Stimulated activated CD8-positive, alpha-beta memory T cell treated with anti-CD3 and anti-CD28 coated beads, Interleukin-12 subunit alpha, Interleukin-12 subunit beta, amount 100 ng/mL, for 4 hours (primary cell): ENCODE results near the gene TIAM2.
"Not testable (repeated sequence)": the region's sequence is repeated elsewhere in the genome, so short reads cannot be mapped to it uniquely, and the experiment has no call there.

ENCODE experiments used
- DNase-seq: peaks from one replicate; pipeline ENCODE4 v3.0.0-alpha.2; 2020; ENCODE audit warnings: low read depth

Gene TIAM2

GRCh38 chr6:154995254-154996015 lies at the start of gene TIAM2:
TSS of gene TIAM2 (plus strand) at chr6:154995315. CDS start at chr6:155129224, 133,909 bp downstream.
- peak; percentile 2 for DNase-seq

- no peak for DNase-seq
These were observed 44.2 kb upstream of the TIAM2 start for GRCh38 chr6:154950979-154951344.

GRCh38 chr6:154951345-154952200 lies 43.5 kb upstream of the TIAM2 start:
- no peak for DNase-seq

- no peak for DNase-seq
These were observed 41.5 kb upstream of the TIAM2 start for GRCh38 chr6:154953644-154954043.

GRCh38 chr6:154954347-154954746 lies 40.8 kb upstream of the TIAM2 start:
- no peak for DNase-seq

GRCh38 chr6:154956771-154957522 lies 38.2 kb upstream of the TIAM2 start:
- DNase-seq, result no peak

GRCh38 chr6:154958469-154958868 lies 36.6 kb upstream of the TIAM2 start:
- no peak for DNase-seq

GRCh38 chr6:154960299-154960843 lies 34.7 kb upstream of the TIAM2 start:
- no peak for DNase-seq

- no peak for DNase-seq
These were observed 34.1 kb upstream of the TIAM2 start for GRCh38 chr6:154960854-154961530.

GRCh38 chr6:154962753-154963152 lies 32.4 kb upstream of the TIAM2 start:
- no peak for DNase-seq

GRCh38 chr6:154966065-154966770 lies 28.9 kb upstream of the TIAM2 start:
- not testable (repeated sequence) for DNase-seq

- DNase-seq, result no peak
These were observed 25.3 kb upstream of the TIAM2 start for GRCh38 chr6:154969796-154970195.

GRCh38 chr6:154974485-154975149 lies 20.5 kb upstream of the TIAM2 start:
- no peak for DNase-seq

- DNase-seq, result no peak
These were observed 17.5 kb upstream of the TIAM2 start for GRCh38 chr6:154977588-154977987.

- no peak for DNase-seq
These were observed 14.6 kb upstream of the TIAM2 start for GRCh38 chr6:154980273-154981078.

- no peak for DNase-seq
These were observed 13.8 kb upstream of the TIAM2 start for GRCh38 chr6:154981079-154981870.

GRCh38 chr6:154984146-154984545 lies 11.0 kb upstream of the TIAM2 start:
- DNase-seq, result no peak

GRCh38 chr6:154986787-154987235 lies 8.3 kb upstream of the TIAM2 start:
- DNase-seq, result no peak

- no peak for DNase-seq
These were observed 5.7 kb upstream of the TIAM2 start for GRCh38 chr6:154989448-154989847.
